ENCODE data around the gene ATXN2L. TPM values are rescaled to one million over a fixed set of nuclear protein-coding genes. Genes with fewer than 3 reads are reported as not detected.

Gene ATXN2L
- total and polyA plus RNA-seq, 2 of the 13 experiments (the other 11 are each of a cell fraction or from before 2014, with no cell fraction given): 40.8 to 55.1 TPM

GRCh38 chr16:28865722-28866453 is 43.1 kb downstream of the ATXN2L start (continued):
- TF ChIP-seq PAXIP1 (CRISPR knock-in tag; conservative IDR thresholded peaks at IDR 0.05) (peak; percentile 78), ZNF512 (CRISPR knock-in tag; IDR thresholded peaks at IDR 0.05) (no peak), THRA (CRISPR knock-in tag; IDR thresholded peaks at IDR 0.05; ENCODE audit: borderline replicate concordance) (0 out of 2 replicates have a peak, but pooled peaks have one; percentile 39), ZNF616 (CRISPR knock-in tag; IDR thresholded peaks at IDR 0.05; ENCODE audit: low read depth) (peak; percentile 37; the same call in 1 of the 2 replicates), ARID5B (CRISPR knock-in tag; IDR thresholded peaks at IDR 0.05) (peak; percentile 53), ERF (CRISPR knock-in tag; IDR thresholded peaks at IDR 0.05) (peak; percentile 43; the same call in 1 of the 2 replicates)
